Stimulated activated CD4-positive, alpha-beta T cell treated with anti-CD3 and anti-CD28 coated beads, Interleukin-1b, Interleukin-23, amount 100 ng/mL, for 24 hours (primary cell): ENCODE results near the gene ARMH3.
"Not testable (repeated sequence)": the region's sequence is repeated elsewhere in the genome, so short reads cannot be mapped to it uniquely, and the experiment has no call there.

Experiments used
- DNase-seq, 4 experiments: peaks; one replicate each; pipeline ENCODE4 v3.0.0-alpha.2; 2020; ENCODE audit warnings: low read depth in 4 of 4, low spot score in 1 of 4

Gene ARMH3

DNA sequence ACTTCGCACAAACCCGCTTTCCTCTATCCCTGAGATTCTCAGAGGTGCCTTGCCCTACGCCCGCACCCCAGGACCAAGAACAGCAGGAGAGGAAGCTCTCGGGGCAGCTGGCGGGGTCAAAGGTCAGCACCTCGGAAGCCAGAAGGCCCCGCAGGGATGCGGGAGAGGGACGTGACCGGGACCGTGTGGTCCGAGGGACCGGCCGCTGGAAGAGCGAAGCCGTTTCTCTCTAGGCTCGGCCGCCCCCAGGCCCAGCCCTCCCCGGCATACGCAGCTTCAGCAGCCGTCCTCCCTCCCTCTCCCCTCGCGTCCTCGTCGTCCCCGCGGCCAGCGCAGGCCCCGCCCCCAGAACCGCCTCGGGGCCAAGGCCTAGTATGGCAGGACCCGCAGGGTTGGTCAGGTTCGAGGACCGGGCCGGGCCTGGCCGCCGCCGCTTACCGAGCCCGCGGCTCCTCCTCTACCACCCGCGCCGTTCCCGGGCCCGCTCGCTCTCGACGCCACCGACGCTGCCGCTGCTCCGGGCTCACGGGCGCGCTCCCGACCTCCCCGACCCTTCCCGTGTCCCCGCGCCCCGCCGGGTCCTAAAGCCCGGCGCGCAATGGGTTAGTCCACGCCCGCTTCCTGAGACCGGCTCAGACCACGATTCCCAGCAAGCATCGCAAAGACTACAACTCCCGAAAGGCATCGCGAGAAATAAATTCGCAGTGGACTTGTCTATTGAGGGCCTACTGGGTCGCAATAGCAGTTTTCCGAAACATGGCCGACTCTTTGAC lies at the start of gene ARMH3:
Gene ARMH3 (minus strand): TSS at position 527 of the 773 bp plus-strand sequence. CDS start 16,059 bp downstream, outside the sequence.
- peak; percentile 66 to 89 (median 74) for DNase-seq

DNA sequence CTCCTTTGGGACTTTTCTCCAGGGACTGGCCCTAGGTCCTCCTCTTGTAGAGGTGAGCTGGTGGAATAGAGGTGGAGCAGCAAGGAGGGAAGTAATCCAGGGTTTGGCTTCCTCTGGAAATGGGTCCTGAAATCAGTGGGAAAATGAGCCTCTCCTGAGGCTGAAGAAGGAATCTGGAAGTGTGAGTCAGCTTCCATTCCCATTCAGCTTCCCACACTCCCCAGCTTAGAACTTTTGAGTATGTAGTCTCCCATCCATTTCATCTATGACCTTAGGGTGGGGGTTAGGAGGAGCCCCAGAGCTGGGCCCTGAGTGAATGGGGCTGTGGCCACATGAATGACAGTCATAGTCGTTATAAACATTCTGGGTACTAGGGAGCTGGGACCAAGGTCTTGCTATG lies 46.4 kb upstream of the ARMH3 start:
- DNase-seq = no peak

GRCh38 chr10:102101152-102101551 lies 45.2 kb upstream of the ARMH3 start:
- no peak for DNase-seq

DNA sequence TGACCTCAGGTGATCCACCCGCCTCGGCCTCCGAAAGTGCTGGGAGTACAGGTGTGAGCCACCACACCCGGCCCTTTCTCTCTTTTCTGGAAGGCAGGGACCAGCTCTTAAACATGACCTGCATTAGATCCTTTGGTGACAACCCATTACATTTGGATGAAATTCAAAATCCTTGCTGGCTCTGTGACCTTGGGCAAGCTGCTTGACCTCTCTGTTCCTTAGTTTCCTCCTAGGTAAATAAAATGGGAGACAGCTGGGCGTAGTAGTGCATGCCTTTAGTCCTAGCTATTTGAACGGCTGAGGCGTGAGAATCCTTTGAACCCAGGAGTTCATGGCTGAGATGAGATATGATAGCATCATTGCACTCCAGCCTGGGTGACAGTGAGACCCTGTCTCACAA lies 40.5 kb upstream of the ARMH3 start:
- DNase-seq = no peak

- no peak for DNase-seq
Observed at GRCh38 chr10:102090772-102091171, 34.8 kb upstream of the ARMH3 start.

- DNase-seq = no peak
Observed at GRCh38 chr10:102086196-102086595, 30.2 kb upstream of the ARMH3 start.

GRCh38 chr10:102085336-102085735 lies 29.4 kb upstream of the ARMH3 start:
- no peak for DNase-seq

DNA sequence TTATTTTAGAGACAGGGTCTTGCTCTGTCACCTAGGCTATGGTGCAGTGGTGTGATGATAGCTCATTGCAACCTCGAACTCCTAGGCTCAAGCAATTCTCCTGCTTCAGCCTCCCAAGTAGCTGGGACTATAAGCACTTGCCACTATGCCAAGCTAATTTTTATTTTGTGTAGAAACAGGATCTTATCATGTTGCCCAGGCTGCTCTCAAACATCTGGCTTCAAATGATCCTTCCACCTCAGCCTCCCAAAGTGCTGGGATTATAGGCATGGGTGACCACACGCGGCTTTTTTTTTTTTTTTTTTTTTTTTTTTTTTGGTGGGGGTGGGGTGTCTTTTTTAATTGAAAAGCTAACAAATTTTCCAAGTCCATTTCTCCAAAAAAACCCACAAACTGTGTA lies 27.6 kb upstream of the ARMH3 start:
- no peak for DNase-seq

DNA sequence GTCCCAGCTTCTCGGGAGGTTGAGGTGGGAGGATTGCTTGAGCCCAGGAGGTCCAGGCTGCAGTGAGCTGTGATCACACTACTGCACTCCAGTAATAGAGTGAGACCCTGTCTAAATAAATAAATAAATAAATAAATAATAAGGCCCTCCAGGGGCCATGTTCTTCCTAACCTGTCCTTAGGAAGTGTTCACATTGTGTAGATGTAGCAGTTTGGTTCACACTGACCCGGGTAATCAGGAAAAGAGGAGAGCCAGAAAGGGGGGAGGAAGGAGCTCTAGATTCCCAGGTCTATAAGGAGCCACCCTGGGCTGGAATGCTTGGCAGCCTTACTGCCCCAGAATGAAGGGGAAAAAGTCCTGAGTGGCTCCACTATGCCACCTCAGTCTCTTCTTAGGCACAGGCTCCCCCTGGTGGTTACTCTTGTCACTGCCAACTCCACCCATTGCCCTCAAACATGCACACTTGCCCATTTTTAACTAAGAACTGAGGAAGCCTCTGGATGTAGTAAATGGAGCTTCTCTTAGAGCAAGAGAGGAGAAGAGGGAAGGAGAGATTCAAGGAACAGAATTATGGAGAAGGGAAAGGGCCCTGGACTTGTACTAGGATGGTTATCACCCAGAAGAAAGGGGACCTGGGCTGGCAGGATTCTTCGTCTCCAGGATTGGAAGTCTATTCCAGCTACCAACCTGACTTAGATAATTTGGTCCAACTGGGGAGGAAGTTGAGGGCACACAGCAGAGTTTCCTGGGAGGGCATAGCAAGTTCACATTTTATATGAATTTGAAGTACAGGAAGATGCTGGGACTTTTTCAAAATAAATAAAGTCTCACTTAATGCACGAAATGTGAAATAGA lies 16.9 kb upstream of the ARMH3 start:
- peak; percentile 57 to 75 (median 66) for DNase-seq

DNA sequence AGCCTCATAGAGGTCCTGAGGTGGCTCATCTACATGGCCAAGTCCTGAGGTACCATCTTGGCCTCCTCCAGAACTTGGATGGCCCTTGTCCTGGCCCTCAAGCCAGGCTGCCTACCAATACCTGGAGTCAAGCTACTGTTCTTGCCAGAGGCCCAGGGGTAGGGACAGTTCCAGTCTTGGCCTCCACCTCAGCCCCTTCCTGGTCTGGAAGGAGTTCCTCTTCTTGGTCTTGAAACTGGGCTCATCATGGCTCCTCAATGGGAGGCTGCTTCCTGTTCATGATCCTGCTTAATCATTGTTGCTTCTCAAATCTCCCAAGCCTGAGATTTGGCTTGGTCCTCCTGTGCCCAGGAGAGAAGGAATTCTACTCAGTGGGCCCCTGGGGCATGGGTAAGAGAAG lies 13.1 kb upstream of the ARMH3 start:
- DNase-seq = no peak

GRCh38 chr10:102068216-102068615 lies 12.2 kb upstream of the ARMH3 start:
- DNase-seq = no peak

DNA sequence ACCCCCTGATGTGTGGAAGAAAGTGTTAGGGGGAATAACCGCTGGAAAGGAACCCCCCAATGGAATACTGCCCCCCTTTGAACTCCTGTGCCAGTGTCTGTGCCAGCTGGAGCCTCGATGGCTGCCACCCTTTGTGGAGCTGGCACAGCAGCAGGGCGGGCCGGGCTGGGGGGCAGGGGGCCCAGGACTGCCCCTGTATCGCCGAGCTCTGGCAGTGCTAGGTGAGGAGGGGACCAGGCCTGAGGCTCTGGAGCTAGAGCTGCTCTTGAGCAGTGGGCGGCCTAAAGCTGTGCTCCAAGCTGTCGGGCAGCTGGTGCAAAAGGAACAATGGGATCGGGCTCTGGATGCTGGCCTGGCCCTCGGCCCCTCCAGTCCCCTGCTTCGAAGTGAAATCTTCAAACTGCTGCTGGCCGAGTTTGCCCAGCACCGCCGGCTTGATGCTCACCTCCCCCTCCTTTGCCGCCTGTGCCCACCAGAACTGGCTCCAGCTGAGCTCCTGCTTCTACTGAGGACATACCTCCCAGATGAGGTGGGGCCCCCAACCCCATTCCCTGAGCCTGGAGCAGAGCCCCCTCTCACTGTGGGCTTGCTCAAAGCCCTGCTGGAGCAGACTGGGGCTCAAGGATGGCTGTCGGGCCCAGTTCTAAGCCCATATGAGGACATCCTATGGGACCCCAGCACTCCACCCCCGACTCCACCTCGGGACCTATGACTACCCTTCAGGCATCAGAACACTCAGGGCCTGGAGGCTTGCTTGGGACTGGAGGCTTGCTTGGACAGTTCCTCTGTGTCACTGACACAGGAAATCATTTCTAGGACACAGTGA lies 11.3 kb upstream of the ARMH3 start:
- DNase-seq = no peak

DNA sequence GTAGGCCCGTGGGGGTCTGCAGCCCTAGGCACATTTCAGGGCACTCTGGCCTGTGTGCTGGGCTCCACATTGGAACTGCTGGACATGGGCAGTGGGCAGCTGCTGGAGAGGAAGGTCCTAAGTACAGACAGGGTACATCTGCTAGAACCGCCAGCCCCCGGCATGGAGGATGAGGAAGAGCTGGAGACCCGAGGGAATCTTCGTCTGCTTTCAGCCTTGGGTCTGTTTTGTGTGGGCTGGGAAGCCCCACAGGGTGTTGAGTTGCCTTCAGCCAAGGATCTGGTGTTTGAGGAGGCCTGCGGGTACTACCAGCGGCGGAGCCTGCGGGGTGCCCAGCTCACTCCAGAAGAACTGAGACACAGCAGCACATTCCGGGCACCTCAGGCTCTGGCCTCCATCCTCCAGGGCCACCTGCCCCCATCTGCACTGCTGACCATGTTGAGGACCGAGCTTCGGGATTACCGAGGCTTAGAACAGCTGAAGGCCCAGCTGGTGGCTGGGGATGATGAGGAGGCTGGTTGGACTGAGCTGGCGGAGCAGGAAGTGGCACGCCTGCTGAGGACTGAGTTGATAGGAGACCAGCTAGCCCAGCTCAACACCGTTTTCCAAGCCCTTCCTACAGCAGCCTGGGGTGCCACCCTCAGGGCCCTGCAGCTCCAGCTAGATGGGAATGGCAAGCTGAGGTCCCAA lies 10.6 kb upstream of the ARMH3 start:
- no peak for DNase-seq

DNA sequence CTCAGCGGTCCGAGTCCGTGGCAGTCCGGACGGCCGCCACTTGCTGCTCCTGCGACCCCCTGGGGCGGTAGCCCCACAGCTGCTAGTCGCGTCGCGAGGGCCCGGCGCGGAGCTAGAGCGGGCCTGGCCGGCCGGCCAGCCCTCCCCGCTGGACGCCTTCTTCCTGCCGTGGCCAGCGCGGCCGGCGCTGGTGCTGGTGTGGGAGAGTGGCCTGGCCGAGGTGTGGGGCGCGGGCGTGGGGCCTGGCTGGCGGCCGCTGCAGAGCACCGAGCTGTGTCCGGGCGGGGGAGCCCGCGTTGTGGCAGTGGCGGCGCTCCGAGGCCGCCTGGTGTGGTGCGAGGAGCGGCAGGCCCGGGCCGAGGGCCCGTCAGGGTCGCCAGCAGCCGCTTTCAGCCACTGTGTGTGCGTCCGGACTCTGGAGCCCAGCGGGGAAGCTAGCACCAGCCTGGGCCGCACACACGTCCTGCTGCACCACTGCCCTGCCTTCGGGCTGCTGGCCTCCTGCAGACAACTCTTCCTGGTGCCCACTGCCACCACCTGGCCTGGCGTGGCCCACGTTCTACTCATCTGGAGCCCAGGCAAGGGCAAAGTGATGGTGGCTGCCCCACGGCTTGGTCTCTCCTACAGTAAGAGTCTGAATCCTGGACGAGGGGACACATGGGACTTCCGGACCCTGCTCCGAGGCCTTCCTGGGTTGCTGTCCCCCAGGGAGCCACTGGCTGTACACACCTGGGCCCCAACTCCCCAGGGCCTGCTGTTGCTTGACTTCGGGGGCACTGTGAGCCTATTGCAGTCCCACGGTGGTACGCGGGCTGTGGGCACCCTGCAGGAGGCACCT lies 9.8 kb upstream of the ARMH3 start:
- DNase-seq = peak in 1 of 4 experiments; percentile 22

- peak; percentile 70 to 89 (median 79) for DNase-seq
Observed at GRCh38 chr10:102064868-102065560, 9.0 kb upstream of the ARMH3 start, which contains the start of gene HPS6. TSS of gene HPS6 (plus strand) at chr10:102065349. CDS start at chr10:102065475, 126 bp downstream.

- no peak for DNase-seq
Observed at GRCh38 chr10:102064503-102064867, 8.5 kb upstream of the ARMH3 start.

DNA sequence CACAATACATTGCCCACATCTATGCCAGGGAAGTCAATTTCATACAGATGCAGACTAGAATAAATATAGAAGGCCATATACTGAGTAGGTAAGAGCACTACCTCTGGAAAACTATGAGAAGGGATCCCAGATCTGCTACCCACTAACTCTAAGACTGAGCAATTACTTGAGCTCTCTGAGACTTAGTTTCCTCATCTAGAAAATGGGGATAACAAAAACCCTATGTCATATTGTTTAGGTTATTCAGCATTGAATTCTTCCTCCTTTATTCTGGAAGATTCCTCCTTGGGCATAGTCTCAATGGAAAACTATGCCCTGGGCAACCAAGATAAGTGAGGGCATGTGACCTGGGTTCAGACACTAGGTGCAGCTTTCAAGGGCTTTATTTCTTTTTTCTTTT lies 4.0 kb upstream of the ARMH3 start:
- DNase-seq = no peak

GRCh38 chr10:102054881-102055646 lies 909 bp downstream of the ARMH3 start:
- not testable (repeated sequence) for DNase-seq
